GM21360 (cell line): Measurements from ENCODE around the gene JAKMIP2.
"Not testable (repeated sequence)": the region's sequence is repeated elsewhere in the genome, so short reads cannot be mapped to it uniquely, and the experiment has no call there.

Experiments used
- ATAC-seq: cut with Tn5 transposase; IDR thresholded peaks from one replicate; pipeline ENCODE4 v1.9.1; 2021; ENCODE audit warnings: mild to moderate bottlenecking, moderate library complexity; ENCODE audit not compliant: unreplicated experiment

Gene JAKMIP2

DNA sequence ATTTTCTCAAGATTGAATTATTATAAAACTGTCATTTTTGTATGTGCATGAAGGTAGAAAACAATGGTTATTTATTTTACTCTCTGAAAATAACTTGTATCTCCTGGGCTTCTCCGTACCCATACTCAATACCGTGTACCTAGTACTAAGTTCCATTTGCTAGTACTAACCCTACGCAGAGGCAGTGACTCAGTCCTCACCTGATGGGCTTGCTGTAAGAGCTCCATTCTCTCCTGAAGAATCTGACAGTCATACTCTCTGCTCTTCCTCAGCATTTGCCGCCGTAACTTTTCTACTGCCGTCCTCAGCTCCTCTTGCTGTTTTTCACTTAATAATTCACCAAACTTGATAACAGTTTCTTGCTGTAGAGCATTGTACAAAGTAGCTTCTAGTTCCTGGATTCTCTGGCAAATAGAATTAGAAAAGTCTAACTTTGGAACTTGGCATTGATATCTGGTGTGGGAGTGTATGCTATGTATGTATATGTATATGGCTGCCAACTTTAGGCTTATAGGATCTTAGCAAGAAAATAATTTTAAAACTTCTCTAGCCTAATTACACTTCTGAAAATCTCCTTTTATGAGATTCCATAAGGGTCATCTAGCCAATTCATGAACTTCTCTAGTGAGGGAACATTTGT lies 164.7 kb downstream of the JAKMIP2 start:
- no peak for ATAC-seq

DNA sequence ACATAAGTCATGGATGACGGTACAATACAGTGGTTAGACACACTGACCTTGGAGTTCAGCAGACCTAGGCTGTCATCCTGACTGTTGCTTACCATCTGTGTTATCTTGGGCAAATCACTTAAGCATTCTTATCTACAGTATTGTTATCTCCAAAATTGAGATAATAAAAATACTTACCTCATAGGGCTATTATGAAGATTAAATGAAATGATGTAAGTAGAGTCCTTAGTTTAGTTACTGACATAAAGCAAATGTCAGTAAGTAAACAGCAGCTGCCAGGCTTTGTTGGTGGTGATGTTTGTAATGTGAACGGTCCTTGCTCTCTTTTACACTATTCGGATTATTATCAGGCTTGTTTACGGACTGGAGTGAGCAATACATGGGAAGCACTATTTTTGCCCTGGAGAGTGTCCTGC lies 165.3 kb downstream of the JAKMIP2 start:
- ATAC-seq: no peak

DNA sequence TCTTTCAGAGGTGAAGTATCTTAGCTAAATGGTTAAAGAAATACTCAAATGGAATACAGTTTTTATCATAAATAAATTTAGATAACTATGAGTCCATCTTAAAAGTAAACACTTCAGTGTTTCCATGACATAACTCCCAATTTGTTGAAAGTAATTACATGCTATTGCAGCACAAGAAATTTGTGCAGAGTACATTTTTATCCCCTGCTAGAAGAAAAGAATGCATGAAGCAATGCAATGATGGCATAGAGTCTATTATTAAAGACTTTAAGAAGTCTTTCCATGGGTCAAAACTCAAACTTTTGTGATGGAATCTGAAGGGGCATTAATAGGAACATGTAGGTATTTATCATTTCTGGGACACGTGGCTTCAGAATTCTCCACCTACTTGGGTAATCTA lies 166.1 kb downstream of the JAKMIP2 start:
- ATAC-seq: no peak

DNA sequence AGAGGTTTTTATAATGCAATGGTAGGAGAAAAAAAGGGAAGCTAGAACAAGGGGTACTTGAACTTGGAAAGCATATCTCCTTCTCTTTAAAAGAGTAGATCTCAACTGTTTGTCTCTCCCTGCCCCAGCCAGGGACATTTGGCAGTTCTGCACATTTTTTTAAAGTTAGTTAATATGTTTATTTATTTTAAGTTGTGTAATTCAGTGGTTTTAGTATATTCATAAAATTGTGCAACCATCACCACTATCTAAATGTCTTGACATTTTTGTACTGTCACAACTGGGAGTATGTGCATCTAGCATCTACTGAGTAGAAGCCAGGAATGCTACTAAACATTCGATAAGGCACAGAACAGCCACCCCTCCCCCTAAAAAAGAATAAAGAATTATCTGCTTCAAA lies 169.2 kb downstream of the JAKMIP2 start:
- ATAC-seq: no peak

DNA sequence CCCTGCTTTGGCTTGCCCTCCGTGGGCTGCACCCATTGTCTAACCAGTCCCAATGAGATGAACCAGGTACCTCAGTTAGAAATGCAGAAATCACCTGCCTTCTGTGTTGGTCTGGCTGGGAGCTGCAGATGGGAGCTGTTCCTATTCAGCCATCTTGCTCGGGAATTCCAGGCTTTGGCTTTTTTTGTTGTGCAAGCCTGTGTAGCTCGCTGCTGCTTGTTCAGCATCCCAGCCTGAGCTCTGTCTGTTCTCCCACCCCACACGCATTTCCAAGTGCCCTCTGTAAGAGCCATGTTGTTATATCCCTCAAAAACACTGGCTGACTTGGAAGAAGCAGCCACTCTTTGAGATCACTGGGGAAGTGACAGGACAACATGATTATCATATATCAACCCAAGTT lies 171.0 kb downstream of the JAKMIP2 start:
- ATAC-seq: no peak

DNA sequence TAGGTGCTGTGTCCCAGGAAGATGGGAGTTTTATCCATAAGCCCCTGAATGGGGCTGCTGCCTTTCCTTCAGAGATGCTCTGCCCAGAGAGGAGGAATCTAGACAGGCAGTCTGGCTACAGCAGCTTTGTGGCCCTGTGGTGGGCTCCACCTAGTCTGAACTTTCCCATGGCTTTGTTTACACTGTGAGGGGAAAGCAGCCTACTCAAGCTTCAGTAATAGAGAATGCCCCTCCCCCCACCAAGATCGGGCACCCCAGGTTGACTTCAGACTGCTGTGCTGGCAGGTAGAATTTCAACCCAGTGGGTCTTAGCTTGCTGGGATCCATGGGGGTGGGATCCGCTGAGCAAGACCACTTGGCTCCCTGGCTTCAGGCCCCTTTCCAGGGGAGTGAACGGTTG lies 171.7 kb downstream of the JAKMIP2 start:
- no peak for ATAC-seq

DNA sequence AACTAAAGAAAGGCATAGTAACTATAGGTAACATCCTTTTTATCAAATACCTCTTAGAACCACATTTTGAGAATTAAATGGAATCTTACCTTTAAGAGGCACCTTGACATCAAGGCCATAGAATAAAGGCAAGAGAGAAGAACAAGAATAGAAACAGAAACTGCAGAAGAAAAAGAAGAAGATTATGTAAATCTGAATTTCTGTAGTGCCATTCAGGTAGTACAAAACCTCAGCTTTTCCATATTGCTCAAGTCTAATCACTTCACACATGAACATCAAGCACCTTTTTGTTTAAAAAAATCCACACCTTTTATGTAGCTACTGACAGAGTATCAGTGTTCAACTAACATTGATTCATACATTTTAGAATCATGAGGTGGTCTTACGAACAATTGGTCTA lies 180.9 kb downstream of the JAKMIP2 start:
- no peak for ATAC-seq

DNA sequence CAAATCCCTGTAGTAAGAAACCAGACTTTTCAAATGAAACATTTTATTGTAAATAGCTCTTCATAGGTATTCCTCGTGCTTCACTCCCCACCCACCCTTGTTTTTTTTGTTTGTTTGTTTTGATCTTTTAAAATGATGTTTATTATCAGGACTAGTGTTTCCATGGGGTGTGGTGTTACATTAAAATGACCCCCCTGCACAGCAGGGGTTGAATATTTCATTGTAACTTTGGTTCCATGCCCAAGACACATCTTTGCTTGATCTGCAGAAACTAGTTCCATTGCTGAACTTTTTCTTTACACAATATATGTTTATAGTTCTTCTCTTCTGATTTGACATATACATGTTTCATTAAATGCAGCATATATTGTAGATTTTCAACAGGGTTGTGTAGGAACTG lies 191.4 kb downstream of the JAKMIP2 start:
- ATAC-seq: no peak

DNA sequence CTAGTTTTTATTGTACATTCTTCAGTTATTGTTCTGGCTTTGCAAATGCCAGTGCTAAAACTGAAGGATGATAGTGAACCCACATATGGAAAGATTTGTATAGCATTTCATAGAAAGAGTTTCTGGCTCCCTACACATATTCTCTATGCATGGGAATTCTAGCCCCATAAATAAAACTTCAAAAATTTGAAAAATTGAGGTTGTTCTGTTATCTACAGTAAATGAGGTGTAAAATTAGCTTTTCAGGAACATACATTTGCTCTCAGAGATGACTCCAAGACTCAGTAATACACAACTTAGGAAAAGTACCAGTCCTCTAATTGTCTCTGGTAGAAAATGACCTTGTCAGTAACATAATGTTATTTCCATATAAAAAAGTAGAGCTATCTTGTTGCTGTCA lies 192.4 kb downstream of the JAKMIP2 start:
- ATAC-seq: no peak

DNA sequence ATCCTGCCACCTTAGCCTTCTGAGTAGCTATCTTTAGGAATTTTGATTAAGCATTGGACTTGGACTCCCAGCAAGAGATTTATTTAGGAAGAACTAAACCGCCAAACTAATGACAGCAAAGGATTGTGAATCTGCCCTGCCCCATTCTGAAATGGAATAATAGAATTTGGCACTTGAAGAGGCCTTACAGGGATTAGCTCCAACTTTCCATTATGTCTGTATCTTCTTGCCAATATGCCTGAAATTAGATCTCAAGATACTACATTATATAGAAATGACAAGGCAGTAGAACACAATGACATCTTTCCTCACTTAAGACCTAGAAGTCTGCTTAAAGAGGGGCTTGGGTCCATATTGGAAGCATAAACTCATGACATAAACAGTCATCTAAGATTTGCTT lies 195.7 kb downstream of the JAKMIP2 start:
- no peak for ATAC-seq

DNA sequence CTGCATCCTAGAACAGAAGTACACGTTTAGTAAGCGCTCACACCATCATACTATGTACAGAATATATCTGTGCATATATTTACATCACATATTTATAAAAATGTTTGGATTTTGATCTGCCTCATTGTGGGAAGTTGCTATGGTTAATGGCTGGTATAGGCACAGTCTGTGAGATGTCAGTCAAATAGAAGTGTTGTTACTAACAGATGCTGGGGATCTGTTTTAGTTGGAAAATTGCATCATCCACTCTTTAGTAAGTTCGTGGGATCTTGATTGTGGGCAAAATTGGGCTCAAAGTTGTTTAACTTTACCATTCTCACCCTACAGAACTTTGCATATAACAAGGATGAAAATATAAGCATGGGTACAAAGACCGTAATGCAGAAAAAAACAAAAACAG lies 196.3 kb downstream of the JAKMIP2 start:
- no peak for ATAC-seq

DNA sequence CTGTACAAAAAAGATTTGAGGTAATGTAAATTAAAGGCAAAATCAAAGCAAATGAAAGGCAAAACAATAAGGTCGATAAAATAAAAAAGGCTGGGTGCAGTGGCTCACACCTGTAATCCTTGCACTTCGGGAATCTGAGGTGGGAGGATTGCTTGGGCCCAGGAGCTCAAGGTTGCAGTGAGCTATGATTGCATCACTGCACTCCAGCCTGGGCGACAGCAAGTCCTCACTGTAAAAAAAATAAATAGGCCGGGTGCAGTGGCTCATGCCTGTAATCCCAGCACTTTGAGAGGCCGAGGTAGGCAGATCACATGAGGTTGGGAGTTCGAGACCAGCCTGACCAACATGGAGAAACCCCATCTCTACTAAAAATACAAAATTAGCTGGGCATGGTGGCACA lies 200.3 kb downstream of the JAKMIP2 start:
- not testable (repeated sequence) for ATAC-seq

DNA sequence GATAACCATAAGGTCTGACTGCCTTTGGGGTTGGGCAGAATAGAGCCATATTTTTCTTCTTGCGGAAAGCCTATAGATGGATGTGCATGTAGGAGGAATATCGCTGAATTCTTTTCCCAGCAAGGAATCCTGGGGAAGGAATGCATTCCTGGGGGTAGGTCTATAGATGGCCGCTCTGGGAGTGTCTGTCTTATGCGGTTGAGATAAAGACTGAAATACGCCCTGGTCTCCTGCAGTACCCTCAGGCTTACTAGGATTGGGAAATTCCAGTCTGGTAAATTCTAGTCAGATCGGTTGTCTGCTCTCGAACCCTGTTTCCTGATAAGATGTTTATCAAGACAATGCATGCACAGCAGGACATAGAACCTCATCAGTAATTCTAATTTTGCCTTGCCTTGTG lies 202.1 kb downstream of the JAKMIP2 start:
- not testable (repeated sequence) for ATAC-seq

DNA sequence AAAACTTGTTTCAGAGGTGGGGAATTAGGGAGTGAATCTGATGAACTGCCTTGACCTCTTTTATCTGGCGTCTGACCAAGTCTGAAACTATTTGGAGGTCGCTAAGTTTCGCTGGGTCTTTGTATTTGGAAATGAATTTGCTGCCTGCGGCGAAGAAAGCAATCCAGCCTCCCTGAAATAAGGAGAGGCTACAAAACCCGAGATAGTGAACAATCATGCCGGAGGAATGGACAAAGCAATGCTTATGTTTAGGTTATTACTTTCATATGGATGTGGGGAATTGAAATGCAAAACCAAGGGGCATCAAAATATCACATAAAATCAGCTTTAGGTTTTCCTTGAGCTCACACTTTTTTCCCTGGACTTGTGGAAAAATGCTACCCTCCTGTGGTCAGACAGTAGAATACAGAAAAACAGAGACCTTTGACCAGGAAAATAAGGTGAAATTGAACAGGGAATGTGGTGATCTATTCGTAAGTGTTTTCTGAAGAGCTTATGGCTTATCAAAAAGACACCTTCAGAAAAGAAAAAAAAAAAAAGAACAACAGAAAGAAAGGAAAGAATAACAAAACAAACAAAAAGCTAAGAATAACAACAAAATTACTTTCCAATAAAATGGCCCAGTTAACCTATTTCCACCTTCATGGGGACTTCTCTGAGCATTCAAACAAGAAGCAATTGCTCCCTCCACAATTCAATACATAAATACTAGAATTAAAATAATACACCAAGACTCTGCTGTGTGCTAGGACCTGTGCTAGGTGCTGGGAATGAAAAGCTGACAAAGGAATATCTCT lies 204.1 kb downstream of the JAKMIP2 start:
- no peak for ATAC-seq

DNA sequence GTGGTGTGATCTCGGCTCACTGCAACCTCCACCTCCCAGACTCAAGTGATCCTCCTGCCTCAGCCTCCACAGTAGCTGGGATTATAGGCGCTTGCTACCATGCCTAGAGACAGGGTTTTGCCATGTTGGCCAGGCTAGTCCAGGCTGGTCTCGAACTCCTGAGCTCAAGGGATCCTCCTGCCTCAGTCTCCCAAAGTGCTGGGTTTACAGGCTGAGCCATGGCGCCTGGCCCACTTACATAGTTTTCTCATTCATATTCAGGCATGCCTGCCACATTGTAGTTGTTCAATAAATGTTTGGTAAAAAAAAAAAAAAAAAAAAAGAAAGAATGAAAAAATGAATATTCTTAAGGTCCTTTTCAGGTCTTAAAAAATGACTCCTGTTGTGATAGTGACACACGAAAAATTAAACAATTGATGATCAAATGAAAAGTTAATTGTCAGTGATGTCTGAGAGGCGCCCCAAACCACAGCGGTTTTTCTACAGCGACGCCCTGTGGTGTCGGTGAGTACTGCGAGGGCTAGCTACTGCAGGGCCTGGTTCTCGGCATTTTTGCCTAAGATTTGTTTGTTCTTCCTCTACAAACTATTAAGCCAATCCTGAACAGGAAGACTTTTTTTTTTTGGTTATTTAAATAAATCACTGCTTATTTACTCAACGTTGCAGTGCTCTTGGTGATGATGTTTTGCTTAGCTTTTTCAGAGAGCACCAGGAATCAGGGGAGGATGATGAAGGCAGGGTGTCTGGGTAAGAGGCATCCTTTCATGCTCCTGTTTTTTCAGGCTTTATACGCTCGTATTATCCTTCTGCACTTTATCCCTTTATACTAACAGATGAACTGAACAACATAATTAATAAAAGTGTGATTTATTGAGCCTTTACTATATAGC lies 205.6 kb downstream of the JAKMIP2 start:
- peak; percentile 84 for ATAC-seq

DNA sequence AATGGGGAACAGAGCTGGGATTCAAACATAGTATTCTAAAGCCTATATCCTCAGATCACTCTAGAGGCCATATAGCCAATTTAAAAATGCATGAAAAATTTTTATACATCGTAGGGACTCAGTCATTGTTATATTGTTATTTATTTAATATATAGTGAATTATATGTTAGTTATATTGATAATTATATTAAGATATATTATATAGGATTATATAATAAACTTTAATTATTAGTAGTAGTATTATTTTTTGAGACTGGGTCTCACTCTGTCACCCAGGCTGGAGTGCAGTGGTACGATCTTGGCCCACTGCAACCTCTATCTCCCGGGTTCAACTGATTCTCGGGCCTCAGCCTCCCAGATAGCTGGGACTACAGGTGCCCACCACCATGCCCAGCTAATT lies 206.9 kb downstream of the JAKMIP2 start:
- no peak for ATAC-seq

DNA sequence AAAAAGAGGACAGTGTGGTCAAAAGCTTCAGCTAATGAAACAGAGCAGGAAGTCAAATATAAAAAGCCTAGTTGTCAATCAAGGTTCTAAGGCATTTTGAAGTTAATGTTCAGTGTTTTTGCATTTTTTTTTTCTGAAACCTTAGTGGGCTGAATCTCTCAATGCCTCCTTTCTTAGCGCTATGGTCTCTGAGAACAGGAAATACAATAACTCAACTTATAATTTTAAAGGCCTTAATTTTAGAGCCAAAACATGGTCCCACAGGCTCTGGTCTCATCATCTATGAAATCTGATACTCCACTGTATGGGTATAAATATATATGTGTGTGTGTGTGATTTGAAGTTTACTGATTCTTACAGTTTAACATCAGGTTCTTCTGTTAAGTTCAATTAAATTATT lies 209.3 kb downstream of the JAKMIP2 start:
- ATAC-seq: no peak

DNA sequence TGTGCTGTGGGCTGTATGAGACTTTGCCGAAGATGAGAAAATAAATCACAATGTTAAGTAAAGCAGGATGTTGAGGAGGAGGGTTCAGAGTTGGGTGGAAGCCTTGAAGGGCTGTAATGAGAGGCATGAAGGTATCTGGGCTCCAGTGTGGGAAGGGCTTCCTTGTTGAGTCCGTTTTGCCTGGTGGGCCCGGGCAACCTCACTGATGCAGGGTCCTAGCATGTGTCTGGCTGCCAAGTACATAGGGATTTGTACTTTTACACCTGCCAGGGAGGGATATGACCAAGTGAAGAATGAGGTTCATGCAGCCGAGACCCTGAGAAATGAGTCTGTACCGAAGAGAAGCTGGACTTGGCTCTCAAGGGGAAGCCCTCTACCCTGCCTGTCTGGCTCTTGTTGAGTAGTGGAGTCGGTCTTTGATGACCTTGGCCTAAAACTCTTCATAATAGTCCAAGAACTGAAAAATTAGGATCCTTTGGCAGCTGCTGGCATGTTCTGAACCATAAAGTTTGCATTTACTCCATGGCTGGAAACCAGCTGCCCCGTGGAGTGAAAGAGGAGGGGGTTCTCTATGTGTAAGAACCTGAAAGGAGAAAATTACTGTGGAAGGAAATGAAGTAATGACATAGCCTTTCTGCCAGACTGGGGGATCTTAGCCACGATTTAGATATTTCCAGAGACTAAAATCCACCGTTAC lies 213.7 kb downstream of the JAKMIP2 start:
- no peak for ATAC-seq

DNA sequence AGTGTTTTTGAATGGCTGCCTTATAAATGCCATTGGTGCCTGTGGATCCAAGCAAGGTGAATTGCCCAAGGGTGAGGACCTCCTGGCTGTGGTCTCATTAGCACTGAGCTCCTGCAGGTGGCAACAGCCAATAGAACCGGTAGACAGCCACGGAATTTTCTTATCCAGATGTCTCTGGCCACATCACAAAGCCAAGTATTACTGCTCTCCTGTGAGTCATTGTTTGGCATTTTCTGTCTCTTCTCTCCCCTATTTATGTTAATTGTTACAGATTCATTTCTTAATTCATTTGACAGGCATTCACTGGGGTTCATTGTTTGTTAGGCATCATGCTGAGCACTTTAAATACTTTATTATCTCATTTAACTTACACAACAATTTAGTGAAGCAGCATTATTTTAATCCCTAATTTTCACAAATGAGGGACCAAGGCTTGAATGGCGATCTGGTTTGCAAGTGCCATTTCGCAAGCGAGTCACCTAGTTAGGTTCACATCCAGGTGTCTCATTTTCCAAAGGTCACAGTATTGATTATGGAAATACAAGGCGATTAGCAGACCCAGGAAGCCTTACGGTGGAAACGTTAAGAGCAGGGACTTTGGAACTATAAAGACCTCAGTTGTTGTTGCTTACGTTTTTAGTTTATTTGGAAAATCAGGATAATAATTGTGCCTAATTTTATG lies 214.5 kb downstream of the JAKMIP2 start:
- ATAC-seq: no peak

DNA sequence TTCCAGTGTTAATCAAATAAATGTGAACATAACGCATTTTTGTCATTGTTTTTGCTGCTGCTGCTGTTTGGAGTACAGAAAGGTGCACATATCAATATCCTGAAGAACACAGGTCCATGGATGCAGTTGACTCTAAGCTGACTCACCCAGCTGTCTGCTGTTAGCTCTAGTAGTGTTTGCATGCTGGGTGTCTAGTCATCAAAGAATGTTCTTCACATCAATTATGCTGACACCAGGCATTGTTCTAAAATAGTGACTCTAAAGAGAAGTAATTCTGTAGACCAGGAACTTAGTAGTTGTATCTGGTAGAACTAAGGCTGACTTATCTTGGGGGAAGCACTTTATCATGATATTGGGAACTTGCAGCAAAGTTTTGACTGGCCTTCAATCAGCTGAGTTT lies 217.0 kb downstream of the JAKMIP2 start:
- ATAC-seq: no peak

DNA sequence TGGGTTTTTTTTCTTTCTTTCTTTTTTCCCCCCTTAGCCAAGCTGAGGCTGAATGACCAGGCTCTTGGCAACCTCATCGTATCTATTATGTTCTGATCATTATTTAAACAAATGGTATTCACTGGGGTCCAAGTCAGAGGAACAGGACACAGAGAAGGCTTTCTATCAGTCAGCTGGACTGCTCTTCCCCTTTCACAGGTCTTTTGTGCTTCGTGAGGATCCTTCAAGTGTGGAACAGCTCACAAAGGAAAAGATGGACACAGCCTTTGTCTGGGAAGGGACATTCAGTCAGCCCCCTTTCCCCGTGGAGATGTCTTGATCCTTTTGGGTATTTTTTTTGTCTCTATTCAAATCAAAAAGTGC lies 218.4 kb downstream of the JAKMIP2 start:
- ATAC-seq: no peak
